Measurements from ENCODE around the gene ACER1. TPM values are rescaled to one million over a fixed set of nuclear protein-coding genes. Genes with fewer than 3 reads are reported as not detected.
A peak's percentile ranks its signal among the peaks of the same experiment; 100 is the strongest.

ACER1 gene
- total and polyA plus RNA-seq, 4 donors: 0.07 TPM; not detected in 3

- H3K4me3 ChIP-seq (ENCODE audit: low read depth in 1 of 3, low read length in 3 of 3): peak overlapping the region in 2 of 3 donors; percentile 87 to 96
- no peaks in the 10 kb centered on the region for H3K9me3 ChIP-seq (ENCODE audit: control insufficient read depth in 4 of 4, low read length in 3 of 4)
- TF ChIP-seq FOXA1 (IDR thresholded peaks at IDR 0.05) (no peak), JUND (IDR thresholded peaks at IDR 0.05) (no peak), NR2F2 (IDR thresholded peaks at IDR 0.05) (no peak), MAX (IDR thresholded peaks at IDR 0.05) (no peak), ATF3 (IDR thresholded peaks at IDR 0.05) (no peak), GABPA (IDR thresholded peaks at IDR 0.05 in 1 of 2, conservative IDR thresholded peaks at IDR 0.05 in 1 of 2) (no peak), RAD21 (IDR thresholded peaks at IDR 0.05) (no peak)
- TF ChIP-seq, protein P1, sequence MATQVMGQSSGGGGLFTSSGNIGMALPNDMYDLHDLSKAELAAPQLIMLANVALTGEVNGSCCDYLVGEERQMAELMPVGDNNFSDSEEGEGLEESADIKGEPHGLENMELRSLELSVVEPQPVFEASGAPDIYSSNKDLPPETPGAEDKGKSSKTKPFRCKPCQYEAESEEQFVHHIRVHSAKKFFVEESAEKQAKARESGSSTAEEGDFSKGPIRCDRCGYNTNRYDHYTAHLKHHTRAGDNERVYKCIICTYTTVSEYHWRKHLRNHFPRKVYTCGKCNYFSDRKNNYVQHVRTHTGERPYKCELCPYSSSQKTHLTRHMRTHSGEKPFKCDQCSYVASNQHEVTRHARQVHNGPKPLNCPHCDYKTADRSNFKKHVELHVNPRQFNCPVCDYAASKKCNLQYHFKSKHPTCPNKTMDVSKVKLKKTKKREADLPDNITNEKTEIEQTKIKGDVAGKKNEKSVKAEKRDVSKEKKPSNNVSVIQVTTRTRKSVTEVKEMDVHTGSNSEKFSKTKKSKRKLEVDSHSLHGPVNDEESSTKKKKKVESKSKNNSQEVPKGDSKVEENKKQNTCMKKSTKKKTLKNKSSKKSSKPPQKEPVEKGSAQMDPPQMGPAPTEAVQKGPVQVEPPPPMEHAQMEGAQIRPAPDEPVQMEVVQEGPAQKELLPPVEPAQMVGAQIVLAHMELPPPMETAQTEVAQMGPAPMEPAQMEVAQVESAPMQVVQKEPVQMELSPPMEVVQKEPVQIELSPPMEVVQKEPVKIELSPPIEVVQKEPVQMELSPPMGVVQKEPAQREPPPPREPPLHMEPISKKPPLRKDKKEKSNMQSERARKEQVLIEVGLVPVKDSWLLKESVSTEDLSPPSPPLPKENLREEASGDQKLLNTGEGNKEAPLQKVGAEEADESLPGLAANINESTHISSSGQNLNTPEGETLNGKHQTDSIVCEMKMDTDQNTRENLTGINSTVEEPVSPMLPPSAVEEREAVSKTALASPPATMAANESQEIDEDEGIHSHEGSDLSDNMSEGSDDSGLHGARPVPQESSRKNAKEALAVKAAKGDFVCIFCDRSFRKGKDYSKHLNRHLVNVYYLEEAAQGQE (IDR thresholded peaks at IDR 0.05): no peak
- H3K9ac ChIP-seq (ENCODE audit: low read depth in 1 of 2, low read length in 2 of 2): peak overlapping the region in 1 of 2 donors; percentile 71
- H3K27me3 ChIP-seq (ENCODE audit: control insufficient read depth in 4 of 4, insufficient read depth in 4 of 4, low read length in 3 of 4): no peaks in the 10 kb centered on the region
- H3K36me3 ChIP-seq (ENCODE audit: control insufficient read depth in 4 of 4, insufficient read depth in 3 of 4, low read depth in 1 of 4, low read length in 3 of 4): peaks cover 0 to 4% (median under 1%) of the 10 kb centered on the region in 4 donors
- peaks cover 25 to 46% (median 42%) of the 10 kb centered on the region in 4 donors for H3K4me1 ChIP-seq (ENCODE audit: control insufficient read depth in 4 of 4, insufficient read depth in 4 of 4, low read length in 3 of 4)
- peak overlapping the region; percentile 76 to 82 for H3K27ac ChIP-seq (ENCODE audit: low read depth in 1 of 2, low read length in 2 of 2)
- DNase-seq (ENCODE audit: low spot score): no peak
- WGBS: under 1% methylated on average over 59 of the region's 59 CpGs
Observed at GRCh38 chr19:6279620-6279930, 53.8 kb downstream of the ACER1 start.

- peaks cover 29 to 52% (median 48%) of the 10 kb centered on the region in 4 donors for H3K4me1 ChIP-seq (ENCODE audit: control insufficient read depth in 4 of 4, insufficient read depth in 4 of 4, low read length in 3 of 4)
- 5% methylated on average over 36 of the region's 36 CpGs for WGBS
- no peaks in the 10 kb centered on the region for H3K9me3 ChIP-seq (ENCODE audit: control insufficient read depth in 4 of 4, low read length in 3 of 4)
- H3K4me3 ChIP-seq (ENCODE audit: low read depth in 1 of 3, low read length in 3 of 3): peak overlapping the region; percentile 83 to 96 (median 87)
- H3K27me3 ChIP-seq (ENCODE audit: control insufficient read depth in 4 of 4, insufficient read depth in 4 of 4, low read length in 3 of 4): no peaks in the 10 kb centered on the region
- H3K9ac ChIP-seq (ENCODE audit: low read depth in 1 of 2, low read length in 2 of 2): peak overlapping the region; percentile 71 to 82
- TF ChIP-seq, protein P2, sequence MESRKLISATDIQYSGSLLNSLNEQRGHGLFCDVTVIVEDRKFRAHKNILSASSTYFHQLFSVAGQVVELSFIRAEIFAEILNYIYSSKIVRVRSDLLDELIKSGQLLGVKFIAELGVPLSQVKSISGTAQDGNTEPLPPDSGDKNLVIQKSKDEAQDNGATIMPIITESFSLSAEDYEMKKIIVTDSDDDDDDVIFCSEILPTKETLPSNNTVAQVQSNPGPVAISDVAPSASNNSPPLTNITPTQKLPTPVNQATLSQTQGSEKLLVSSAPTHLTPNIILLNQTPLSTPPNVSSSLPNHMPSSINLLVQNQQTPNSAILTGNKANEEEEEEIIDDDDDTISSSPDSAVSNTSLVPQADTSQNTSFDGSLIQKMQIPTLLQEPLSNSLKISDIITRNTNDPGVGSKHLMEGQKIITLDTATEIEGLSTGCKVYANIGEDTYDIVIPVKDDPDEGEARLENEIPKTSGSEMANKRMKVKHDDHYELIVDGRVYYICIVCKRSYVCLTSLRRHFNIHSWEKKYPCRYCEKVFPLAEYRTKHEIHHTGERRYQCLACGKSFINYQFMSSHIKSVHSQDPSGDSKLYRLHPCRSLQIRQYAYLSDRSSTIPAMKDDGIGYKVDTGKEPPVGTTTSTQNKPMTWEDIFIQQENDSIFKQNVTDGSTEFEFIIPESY (IDR thresholded peaks at IDR 0.05): no peak
- no peak for TF ChIP-seq HNF4A (conservative IDR thresholded peaks at IDR 0.05)
- H3K36me3 ChIP-seq (ENCODE audit: control insufficient read depth in 4 of 4, insufficient read depth in 3 of 4, low read depth in 1 of 4, low read length in 3 of 4): peaks cover 0 to 4% (median under 1%) of the 10 kb centered on the region in 4 donors
- peak overlapping the region; percentile 76 to 82 for H3K27ac ChIP-seq (ENCODE audit: low read depth in 1 of 2, low read length in 2 of 2)
- no peak for DNase-seq (ENCODE audit: low spot score)
Observed at GRCh38 chr19:6278740-6279619, 54.4 kb downstream of the ACER1 start.

Data from liver (tissue), 9 donors.